HG03439 (cell line): ENCODE results near the gene IFNLR1.

Experiments
- ATAC-seq: cut with Tn5 transposase; IDR thresholded peaks from one replicate; pipeline ENCODE4 v1.9.1; 2021; ENCODE audit warnings: mild to moderate bottlenecking, moderate library complexity; ENCODE audit not compliant: unreplicated experiment

The IFNLR1 gene

DNA sequence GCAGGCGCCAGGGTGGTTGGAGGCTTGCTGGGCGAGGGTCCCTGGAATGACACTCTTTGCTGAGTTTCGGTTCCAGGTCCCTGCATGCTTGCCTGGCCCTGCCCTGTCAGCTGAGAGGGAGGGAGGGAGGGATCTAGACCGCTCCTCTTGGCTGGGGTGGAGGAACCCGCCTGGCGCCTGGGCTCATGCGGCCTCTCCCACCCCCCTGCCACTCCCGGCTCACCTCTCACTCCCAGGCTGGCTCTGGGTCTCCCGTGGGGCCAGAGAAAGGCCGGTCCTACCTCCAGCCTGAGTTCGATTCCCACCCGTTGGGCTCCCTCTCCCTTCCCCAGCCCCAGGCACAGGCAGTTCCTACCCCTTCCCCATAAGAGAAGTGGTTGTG lies 19.0 kb upstream of the IFNLR1 start:
- ATAC-seq, result no peak

- no peak for ATAC-seq
Measured at GRCh38 chr1:24205345-24206082, 18.4 kb upstream of the IFNLR1 start.

DNA sequence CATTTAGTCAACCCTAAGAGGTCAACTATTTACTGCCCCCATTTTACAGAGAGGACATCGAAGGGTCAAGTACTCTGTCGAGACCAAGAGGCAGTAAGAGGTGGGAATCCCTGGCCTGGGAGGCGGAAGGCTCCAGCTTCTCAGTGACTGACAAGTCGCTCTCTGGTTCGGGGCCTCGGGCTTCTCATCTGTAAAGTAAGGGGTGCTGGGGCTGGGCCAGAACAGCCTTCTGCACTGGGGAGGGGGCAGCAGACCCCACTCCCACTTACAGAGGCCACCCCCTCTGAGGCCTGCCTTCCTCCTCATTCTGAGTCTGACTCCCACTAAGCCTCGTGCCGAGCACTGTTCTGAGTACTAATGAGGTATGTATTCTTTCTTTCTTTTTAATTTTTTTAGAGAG lies 17.0 kb upstream of the IFNLR1 start:
- no peak for ATAC-seq

DNA sequence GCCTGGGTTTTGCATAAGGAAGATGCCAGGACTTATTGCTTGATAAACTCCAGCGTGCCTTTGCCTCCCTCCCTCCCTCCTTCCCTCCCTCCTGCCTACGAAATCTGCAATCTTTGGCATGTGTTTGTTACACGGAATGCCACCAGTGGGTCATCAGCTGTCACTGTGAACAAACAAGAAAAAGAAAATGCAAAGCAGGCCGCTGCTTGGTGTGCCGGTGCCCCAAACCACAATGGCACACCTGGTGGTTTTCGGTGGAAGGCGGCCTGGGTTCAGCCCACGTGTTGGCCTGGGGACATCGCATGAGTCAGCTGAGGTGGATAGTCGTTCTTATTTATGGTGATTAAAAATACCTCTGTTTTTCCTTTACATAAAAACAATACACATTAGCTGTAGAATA lies 16.3 kb upstream of the IFNLR1 start:
- peak; percentile 59 for ATAC-seq

- ATAC-seq, result peak; percentile 4
Measured at GRCh38 chr1:24202987-24203386, 15.9 kb upstream of the IFNLR1 start.

DNA sequence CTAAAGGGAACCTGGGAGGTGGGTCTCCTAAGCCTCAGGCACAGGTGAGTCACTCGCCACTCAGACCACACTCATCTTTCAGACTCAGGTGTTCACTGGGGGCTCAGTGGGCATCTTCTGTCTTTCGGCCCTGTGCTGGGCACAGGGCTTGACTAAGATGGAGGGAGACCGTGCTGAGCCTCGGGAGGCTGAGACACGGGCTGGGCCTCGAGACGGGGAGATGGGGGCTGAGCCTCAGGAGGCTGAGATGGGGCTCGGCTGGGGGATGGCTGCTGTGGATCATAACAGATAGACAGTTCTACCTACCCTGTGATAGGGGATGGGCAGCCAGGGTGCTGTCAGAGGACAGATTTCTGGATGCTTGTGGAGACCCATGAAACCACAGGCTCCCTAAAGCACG lies 15.5 kb upstream of the IFNLR1 start:
- no peak for ATAC-seq

- ATAC-seq, result no peak
Measured at GRCh38 chr1:24201941-24202440, 14.9 kb upstream of the IFNLR1 start.

- no peak for ATAC-seq
Measured at GRCh38 chr1:24199291-24199900, 12.3 kb upstream of the IFNLR1 start.

DNA sequence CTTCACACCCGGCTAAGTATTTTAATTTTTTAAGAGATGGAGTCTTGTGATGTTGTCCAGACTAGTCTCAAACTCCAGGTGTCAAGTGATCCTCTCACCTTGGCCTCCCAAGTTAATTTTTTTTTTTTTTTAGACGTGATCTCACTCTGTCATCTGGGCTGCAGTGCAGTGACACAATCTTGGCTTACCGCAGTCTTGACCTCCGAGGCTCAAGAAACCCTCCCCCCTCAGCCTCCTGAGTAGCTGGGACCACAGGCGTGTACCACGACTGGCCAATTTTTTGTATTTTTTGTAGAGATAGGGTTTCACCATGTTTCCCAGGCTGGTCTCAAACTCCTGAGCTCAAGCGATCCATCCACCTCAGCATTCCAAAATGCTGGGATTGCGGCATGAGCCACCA lies 11.7 kb upstream of the IFNLR1 start:
- no peak for ATAC-seq

DNA sequence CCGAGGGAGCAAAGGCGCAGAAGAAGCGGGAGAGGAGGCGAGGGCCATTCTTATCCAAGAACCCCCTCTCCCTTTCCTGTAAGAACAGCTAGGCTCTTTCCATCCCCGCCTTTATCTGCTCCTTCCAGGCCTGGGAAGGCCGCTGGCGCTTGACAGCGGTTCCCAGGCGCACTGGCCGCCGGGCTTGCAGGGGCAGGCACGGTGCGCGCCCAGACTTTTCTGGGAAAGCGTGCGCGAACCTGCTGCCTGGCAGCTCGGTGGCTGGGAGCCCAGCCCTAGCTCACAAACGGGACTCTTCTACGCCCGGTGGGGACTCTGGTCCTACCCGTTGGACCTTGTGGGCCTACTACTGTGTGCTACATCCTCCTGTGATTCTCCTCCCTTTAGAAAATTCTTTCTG lies 8.8 kb upstream of the IFNLR1 start:
- ATAC-seq, result no peak

DNA sequence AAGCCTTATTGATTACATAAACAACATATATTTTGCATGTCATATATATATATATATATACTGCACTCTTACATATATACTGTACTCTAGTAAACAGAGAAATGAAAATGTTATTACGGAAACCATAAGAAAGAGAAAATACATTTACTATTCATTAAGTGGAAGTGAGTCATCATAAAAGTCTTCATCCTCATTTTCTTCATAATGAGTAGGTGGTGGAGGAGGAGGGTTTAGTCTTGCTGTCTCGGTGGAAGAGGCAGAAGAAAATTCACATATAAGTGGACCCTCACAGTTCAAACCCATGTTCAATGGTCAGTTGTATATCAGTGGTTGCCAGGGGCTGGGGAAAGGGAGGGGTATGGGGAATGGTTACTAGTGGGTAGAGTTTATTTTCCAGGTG lies 8.0 kb upstream of the IFNLR1 start:
- no peak for ATAC-seq

GRCh38 chr1:24193046-24193445 lies 6.0 kb upstream of the IFNLR1 start:
- no peak for ATAC-seq

DNA sequence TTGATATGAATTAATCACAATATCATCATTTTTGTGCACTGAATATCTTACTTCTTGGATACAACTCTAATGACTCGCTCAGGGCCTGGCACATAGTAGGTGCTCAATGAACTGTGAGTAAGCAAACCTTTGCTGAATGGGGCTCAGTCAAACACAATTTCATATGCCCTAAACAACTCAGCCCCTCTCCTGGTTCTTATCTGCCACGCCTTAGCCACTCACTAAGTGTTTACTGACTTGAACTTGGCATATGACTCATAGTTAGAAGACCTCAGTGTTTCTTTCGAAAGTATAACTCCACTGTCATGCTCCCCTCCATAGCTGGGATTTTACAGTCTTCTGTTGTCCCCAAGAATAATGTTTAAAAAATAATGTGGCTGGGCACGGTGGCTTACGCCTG lies 4.8 kb upstream of the IFNLR1 start:
- ATAC-seq, result no peak

DNA sequence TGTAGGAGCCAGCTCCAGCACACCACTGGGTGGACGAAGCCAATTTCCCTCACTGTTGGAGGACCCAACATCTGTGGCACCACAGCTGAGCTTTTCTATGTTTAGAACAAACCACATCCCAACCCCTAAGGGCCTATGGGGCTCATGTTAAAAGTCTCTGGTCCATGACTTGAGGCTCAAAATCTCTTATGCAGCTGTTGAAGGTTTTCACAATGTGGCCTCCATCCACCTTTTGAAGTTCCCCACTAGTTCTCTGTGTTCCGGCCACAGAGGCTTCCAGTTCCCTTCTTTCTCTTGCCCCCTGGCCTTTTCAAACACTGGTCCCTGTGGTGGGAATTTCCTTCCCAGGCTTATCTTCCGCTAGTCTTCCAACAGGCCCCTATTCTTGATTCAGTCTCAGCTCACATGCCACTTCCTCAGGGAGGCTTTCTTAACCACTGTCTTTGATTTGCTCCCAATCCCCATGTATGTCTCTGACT lies 3.9 kb upstream of the IFNLR1 start:
- peak; percentile 41 for ATAC-seq

DNA sequence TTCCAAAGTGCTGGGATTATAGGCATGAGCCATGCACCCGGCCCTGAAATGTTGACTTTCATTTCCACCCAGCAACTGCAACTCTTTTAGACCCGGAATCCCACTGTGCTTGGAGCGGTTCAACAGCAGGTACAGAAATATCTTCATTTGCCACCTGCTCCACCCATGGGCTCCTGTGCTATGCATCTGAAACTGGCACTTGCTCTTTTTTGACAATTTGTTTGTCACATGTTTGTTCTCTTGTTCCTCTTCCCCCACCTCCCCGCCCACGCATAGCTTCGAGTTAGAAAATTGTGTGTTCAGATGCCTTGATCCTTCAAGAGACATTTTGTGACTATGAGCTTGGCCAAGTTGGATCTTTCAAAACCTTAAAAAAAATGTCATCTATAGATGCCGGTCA lies 2.4 kb upstream of the IFNLR1 start:
- no peak for ATAC-seq

- no peak for ATAC-seq
Measured at GRCh38 chr1:24186711-24186992, 437 bp downstream of the IFNLR1 start.

DNA sequence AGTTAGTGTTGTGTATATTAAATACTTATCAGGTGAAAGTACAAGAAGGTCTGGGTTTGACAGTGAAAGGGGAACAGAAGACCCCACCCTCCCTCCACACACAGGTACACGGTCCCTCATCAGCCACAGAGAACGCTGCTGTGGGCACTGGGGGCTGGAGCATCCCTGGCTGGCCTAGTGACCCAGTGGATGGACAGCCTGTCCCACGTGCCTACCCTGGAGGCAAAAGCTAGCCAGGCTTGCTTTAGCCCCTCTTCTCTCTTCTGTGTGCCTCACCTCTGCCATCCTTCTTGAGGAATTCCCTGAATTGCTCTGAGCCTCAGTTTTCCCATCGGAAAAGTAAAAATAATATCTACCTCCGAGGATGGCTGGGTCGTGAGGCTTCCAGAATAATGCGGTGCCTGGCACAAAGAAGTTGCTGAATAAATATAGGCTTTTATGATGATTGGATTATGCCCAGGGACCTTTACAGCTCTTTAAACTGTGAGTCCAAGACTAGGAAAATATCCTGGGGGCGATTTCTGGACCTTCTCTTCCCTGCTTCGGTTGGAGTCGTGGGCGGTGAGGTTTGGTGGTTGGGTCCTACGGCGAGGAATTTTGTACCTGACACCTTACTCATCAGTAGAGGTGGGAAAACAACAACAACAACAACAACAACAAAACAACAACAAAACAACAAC lies 918 bp downstream of the IFNLR1 start:
- ATAC-seq, result no peak

DNA sequence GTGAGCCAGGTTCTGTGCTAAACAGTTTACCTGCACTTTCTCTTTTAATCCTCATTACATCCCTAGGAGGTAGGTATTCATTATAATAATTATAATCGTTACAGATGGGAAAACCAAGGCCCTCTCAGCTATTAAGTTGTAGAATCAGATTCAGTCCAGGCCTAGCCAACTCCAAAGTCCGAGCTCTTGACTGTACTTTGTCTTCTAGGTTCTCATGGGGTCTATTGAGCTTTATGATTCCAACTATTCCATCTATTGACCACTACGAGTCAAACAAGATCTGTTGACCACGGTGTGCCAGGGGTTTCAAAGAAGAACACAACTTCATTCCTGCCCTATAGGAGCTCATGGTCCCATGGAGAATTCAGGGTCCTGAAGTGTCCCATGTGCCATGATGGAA lies 2.0 kb downstream of the IFNLR1 start:
- no peak for ATAC-seq

DNA sequence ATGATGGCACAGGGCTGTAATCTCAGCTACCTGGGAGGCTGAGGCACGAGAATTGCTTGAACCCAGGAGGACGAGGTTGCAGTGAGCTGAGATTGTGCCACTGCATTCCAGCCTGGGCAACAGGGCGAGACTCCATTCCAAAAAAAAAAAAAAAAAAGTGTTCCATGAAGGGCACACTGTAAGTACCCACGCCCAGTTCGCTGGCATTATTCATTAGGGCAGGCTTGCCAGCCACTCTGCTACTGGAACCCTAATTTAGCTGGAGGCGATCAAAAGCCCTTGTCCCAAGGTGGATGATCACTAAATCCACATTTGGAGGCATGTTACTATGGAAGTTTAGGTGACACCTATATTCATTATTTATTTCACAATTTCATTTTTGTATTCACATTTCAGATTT lies 5.0 kb downstream of the IFNLR1 start:
- ATAC-seq, result no peak

- ATAC-seq, result no peak
Measured at GRCh38 chr1:24181619-24182018, 5.5 kb downstream of the IFNLR1 start.

DNA sequence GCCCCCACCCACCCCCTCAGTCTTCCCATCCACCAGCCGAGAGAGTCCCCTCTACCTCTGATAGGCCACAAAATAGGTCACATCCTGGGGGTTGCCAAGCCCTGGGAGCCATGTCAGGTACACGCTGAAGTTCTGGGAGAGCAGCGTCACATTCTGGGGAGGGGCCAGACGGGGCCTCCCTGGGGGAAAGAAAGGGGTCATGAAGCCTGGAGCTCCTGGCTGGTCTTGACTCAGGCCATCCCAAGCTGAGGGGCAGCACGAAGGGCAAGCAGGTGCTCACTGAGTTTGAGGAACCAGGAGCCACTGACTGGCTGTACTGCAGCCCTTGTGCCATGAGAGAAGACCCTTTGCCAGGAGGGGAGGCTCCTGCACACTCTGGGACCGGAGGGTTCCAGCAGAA lies 6.4 kb downstream of the IFNLR1 start:
- no peak for ATAC-seq

DNA sequence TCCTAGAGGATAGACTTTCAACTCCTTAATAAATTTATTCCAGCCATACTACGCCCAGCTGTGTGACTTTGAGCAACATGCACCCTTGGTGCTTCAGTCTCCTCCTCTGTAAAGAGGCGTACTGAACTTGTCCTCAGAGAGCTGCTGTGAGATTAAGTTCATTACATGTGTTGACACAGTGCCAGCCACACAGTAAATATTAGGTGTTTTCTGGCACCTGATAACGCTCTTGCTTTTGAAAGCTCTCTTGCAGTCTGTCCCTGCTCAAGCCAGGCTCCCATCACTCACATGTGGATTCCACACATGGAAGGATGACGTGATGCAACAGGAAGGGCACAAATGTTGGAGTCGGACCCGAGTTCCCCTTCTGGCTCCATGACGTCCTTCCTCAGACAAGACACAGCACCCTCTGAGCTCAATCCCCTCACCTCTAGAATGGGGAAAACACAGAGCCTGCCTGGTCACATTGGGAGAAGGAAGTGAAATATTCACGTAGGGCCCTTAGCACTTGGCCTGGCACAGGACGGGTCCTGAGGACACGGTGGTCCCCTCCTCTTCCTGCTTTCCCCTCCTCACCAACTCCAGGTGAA lies 7.7 kb downstream of the IFNLR1 start:
- ATAC-seq, result no peak
